GM18502 (cell line): Measurements from ENCODE around the gene GAL.

Source experiments
- ATAC-seq: cut with Tn5 transposase; IDR thresholded peaks from one replicate; pipeline ENCODE4 v1.9.1; 2021; ENCODE audit warnings: mild to moderate bottlenecking; ENCODE audit not compliant: unreplicated experiment, poor library complexity

Gene GAL

GRCh38 chr11:68698993-68699392 lies 14.6 kb downstream of the GAL start:
- no peak for ATAC-seq

DNA sequence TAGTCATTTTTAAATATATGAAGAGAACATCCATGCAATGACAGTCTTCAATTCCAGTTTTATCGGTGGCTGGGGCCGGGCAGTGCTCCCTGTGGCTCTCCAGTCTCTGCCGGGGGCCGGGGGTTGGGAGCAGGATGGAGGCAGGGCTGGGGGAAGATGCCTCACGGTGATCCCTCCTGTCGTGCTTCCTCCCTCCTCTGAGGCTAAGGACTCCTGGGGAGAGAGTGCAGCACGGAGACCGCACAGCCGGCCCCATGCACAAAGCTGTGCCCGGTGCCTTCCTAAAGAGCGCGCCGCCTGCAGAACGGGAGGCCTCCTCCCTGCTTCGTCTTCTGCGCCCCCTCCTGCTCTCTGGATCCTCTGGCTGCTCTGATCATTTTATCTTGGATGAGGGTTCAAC lies 20.5 kb downstream of the GAL start:
- ATAC-seq, result no peak

GRCh38 chr11:68707527-68707926 lies 23.2 kb downstream of the GAL start:
- no peak for ATAC-seq

GRCh38 chr11:68709062-68709461 lies 24.7 kb downstream of the GAL start:
- no peak for ATAC-seq

DNA sequence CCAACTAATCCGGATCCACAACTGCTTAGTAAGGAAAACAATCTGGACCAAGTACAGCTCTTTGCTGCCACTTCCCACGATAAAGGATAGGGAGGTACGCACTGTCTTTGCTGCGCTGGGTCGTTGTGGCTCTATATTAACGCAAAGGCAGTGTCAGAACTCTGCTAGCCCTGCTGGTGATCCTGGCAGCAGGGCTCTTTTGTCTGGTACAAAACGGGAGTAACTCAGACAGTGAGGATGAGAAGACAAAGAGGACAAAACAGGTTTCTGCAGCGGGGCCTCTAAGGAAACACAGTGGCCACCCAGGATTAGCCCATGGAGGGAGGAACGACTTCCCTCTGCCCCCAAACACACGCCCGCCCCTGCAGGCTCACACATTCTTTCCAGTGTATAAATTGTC lies 26.1 kb downstream of the GAL start:
- no peak for ATAC-seq

DNA sequence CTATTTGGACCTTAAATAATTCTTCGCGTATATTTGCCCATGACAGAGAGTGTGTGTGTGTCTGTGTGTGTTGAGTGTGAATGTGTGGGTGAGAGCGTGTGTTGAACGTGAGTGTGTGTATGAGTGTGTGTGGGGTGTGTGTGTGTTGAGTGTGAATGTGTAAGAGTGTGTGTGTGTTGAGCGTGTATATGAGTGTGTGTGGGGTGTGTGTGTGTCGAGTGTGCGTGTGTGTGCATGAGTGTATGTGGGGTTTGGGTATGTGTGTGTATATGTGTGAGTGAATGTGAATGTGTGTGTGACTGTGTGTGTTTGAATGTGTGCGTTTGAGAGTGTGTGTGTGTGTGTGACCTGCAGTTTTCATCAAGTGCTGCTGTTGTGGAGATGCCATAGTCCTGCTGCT lies 26.8 kb downstream of the GAL start:
- no peak for ATAC-seq

- ATAC-seq, result no peak
These were observed 29.9 kb downstream of the GAL start for GRCh38 chr11:68714060-68714856.

DNA sequence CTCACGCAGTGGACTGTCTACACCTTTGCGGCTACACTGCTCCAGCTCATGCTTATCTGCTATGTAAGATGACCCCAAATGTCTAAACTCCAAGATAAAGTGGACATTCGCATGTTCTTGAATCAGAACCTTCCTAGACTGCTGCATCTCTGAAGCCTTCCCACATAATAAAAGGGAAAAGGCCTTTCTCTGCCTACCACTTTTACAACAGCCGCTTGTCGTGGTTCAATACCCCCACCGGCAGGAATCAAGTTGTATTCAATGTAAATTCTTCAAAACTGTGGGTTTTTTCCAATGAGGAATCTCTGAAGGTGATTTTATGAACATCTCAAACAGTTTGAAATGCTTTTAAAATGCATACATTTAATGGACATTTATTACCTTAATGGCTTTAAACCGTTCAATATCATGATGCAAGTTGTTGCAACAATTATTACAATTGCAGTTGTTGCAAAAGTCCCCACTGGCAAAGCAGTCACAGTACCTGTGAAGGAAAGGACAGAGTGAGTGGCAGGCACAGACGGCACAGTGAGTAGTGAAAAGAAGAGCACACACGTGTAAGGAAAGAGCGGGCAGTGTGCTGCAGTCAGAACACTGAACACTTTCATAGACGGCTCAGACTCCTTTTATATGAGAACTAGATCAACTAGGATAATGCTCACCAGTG lies 31.2 kb downstream of the GAL start:
- no peak for ATAC-seq

DNA sequence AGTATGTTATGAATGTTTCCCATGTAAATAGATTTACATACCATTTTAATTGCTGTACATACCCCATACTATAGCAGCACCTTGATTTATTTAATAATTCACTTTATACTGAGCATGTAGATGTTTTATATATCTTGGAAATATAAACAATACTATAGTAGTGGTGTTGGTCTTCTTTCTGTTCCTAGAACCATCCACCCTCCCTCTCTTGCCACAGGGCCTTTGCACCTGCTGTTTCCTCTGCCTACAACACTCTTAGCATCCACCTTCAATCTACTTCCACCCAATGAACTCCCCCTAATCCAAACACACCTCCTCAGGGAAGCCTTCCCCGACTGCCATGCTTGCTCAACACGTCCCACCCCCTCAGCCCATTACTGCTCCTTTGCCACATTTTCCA lies 36.7 kb downstream of the GAL start:
- ATAC-seq, result no peak

GRCh38 chr11:68722143-68722542 lies 37.8 kb downstream of the GAL start:
- no peak for ATAC-seq

GRCh38 chr11:68724293-68724692 lies 39.9 kb downstream of the GAL start:
- ATAC-seq, result no peak

- no peak for ATAC-seq
These were observed 43.4 kb downstream of the GAL start for GRCh38 chr11:68727783-68728182.

DNA sequence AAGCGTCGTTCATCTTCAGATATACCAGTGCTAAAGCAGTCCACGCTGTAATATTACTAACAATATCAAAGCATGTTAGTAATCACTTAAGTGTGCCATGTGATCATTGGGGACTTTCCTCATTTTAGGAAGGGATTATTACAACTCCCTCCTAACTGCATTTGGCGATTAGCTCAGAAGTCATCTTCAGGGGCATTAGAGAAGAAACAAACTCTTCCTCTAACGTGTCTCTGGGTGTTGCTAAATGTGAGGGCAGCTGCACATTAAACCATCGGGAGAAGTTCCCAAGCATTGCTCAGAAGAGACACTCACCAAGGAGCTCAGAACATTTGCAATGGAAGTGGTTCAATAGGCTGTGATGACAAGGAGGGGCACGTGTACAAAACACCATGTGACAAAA lies 49.8 kb downstream of the GAL start:
- no peak for ATAC-seq

- ATAC-seq, result no peak
These were observed 50.8 kb downstream of the GAL start for GRCh38 chr11:68735125-68735524.

DNA sequence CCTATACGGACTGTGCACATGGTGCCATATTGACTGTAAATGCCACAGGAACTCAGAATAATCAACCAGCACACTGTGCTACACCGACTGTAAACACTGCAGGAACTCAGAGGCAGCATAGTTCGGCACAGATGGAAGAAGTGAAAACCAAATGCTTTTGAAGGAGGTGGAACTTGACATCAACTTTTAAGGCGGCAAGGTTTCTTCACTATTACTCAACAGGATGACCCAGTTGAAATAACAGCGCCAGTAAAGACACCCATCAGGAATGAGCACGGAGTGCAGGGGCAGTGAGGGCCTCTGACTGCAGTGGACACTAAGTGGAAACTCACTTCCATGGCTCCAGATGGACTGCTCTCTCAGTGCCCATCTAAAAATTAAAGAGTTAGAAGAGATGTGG lies 51.3 kb downstream of the GAL start:
- ATAC-seq, result no peak
